ENCODE data around the gene ZBTB42. TPM values are rescaled to one million over a fixed set of nuclear protein-coding genes. Genes with fewer than 3 reads are reported as not detected.
A peak's percentile ranks its signal among the peaks of the same experiment; 100 is the strongest.

Gene ZBTB42
- total RNA-seq, 4 donors from 2014 or later = 3.0 to 8.0 (median 6.3) TPM

- no peak for DNase-seq (ENCODE audit: low spot score)
- TF ChIP-seq, protein P1, sequence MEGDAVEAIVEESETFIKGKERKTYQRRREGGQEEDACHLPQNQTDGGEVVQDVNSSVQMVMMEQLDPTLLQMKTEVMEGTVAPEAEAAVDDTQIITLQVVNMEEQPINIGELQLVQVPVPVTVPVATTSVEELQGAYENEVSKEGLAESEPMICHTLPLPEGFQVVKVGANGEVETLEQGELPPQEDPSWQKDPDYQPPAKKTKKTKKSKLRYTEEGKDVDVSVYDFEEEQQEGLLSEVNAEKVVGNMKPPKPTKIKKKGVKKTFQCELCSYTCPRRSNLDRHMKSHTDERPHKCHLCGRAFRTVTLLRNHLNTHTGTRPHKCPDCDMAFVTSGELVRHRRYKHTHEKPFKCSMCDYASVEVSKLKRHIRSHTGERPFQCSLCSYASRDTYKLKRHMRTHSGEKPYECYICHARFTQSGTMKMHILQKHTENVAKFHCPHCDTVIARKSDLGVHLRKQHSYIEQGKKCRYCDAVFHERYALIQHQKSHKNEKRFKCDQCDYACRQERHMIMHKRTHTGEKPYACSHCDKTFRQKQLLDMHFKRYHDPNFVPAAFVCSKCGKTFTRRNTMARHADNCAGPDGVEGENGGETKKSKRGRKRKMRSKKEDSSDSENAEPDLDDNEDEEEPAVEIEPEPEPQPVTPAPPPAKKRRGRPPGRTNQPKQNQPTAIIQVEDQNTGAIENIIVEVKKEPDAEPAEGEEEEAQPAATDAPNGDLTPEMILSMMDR (IDR thresholded peaks at IDR 0.05) = no peak
- ATAC-seq (ENCODE audit: low FRiP score) = no peak
These were observed 2.3 kb upstream of the ZBTB42 start for GRCh38 chr14:104798300-104799243.

DNA sequence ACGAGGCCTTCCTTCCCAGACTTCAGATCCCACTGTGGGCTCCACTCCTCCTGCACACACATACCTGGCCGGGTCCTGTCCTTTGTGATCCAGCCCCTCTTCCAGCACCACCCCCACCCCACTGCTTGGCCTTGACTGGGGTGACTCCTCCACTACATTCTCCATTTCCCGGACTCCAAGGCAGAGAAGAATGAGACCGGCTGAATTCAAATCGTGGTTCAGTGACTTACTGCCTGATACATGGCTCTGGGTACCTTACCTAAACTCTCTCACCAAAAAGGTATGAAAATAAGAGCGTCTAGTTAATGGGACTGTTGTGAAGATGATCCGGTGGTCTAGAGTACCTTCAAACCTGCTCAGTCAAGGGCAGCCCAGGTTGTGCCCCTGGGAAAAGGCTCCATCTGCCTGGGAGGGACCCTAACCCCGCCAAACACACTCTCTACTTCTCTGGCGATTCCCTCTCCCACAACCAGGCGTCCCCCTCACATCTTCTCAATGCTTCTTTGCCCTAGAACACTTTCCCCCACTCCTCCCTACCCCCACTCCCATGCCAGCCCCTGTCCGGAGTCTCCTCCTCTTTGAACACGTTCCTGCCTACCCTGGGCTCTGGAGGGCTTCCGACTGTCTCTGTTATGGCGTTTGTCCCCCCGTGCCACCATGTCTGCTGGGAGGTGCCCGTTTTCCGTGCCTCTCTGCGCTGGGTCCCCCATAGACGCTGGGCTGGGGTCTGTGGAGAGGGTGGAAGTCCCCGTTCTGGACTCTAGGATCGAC lies 1.5 kb upstream of the ZBTB42 start:
- TF ChIP-seq, protein P1 (IDR thresholded peaks at IDR 0.05) = no peak
- no peak for DNase-seq (ENCODE audit: low spot score)
- no peak for ATAC-seq (ENCODE audit: low FRiP score)

- peak; percentile 78 for ATAC-seq (ENCODE audit: low FRiP score)
- TF ChIP-seq, protein P1 (IDR thresholded peaks at IDR 0.05) = peak in 1 of 3 donors; percentile 26
- DNase-seq (ENCODE audit: low spot score) = peak; percentile 56
These were observed 708 bp upstream of the ZBTB42 start for GRCh38 chr14:104800015-104800770.

DNA sequence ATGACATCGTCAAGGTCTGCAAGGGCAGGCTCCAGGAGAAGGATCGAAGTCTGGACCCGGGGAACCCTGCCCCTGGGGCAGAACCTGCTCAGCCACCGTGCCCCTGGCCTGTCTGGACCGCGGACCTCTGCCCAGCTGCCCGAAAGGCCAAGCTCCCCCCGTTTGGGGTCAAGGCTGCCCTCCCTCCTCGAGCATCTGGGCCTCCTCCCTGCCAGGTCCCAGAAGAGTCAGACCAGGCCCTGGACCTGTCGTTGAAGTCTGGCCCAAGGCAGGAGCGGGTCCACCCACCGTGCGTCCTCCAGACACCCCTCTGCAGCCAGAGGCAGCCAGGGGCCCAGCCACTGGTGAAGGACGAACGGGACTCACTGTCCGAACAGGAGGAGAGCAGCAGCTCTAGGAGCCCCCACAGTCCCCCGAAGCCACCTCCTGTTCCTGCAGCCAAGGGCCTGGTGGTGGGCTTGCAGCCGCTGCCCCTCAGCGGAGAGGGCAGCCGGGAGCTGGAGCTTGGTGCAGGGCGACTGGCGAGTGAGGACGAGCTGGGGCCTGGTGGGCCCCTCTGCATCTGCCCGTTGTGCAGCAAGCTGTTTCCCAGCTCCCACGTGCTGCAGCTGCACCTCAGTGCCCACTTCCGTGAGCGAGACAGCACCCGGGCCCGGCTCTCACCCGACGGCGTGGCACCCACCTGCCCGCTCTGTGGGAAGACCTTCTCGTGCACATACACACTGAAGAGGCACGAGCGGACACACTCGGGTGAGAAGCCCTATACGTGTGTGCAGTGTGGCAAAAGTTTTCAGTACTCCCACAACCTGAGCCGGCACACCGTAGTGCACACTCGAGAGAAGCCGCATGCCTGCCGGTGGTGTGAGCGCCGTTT lies 856 bp downstream of the ZBTB42 start:
- TF ChIP-seq, protein P1 (IDR thresholded peaks at IDR 0.05) = no peak
- ATAC-seq (ENCODE audit: low FRiP score) (no peak), DNase-seq (ENCODE audit: low spot score) (no peak)

DNA sequence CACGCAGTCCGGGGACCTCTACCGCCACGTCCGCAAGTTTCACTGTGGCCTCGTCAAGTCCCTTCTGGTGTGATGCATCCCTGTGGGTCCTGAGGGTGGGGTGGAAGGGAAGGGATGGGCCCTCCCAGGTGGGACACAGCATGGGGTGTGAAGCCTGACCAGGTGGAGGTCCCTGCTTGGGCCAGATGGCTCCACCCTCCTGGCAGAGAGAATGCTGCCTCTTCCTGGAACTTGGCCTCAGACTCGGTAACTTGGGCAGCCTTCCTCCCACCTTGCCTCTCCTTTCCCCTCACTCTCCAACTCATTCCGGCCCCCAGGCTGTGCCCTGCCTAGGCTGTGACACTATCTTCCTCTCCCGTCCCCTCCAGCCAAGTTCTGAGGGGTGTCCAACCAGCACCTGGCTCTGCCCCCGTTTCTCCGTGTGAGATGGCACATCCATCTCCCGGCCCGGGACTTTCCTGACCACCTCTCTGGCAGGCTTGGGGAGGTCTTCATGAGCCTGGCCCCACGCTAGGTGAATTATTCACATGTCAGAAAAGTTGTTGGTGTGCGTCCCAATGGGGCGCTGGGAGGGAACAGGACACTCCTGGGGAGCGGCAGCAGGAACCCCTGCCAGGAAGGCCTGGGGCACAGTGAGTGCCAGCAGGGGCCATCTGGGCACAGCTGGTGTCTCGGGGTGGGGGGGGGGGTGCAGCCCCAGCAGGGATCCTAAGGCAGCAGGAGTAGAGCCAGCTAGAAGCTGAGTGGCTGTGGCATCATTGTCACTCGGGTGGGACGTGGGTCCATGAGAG lies 1.7 kb downstream of the ZBTB42 start:
- ATAC-seq (ENCODE audit: low FRiP score) = no peak
- no peak for DNase-seq (ENCODE audit: low spot score)
- TF ChIP-seq, protein P1 (IDR thresholded peaks at IDR 0.05) = no peak

All from omental fat pad (tissue), 4 donors.